Panc1 (cell line): ENCODE measurements around the gene HECTD3. TPM values are rescaled to one million over a fixed set of nuclear protein-coding genes. Genes with fewer than 3 reads are reported as not detected.

Source experiments
- ATAC-seq: fragments of 200-7000 bp; cut with Tn5 transposase; 2 replicates; pipeline ENCODE4 v1.9.1; 2020; ENCODE audit warnings: mild to moderate bottlenecking, moderate library complexity
- BruUV-seq: library from RNA; stranded (reverse); fragments of 400-500 nt; replicated peaks from 2 replicates; lab custom pipeline; 2021; lab: Mats Ljungman, UMichigan
- CTCF ChIA-PET: fragments of 300-600 bp; sonication (Branson Sonifier 250); formaldehyde crosslinking; loops from one replicate; lab custom pipeline; 2022; ENCODE audit warnings: antibody characterized with exemption; lab: Charles Lee
- POLR2A ChIA-PET: fragments of 300-600 bp; sonication (Branson Sonifier 250); formaldehyde crosslinking; loops from one replicate; lab custom pipeline; 2022; ENCODE audit warnings: antibody characterized with exemption; lab: Charles Lee
- DNase-seq: peaks from one replicate; pipeline ENCODE4 v3.0.0-alpha.2; 2010; ENCODE audit warnings: low read depth, low spot score
- H3K27ac ChIP-seq: 2 replicates; pipeline ENCODE4 v1.5.1; 2011; ENCODE audit warnings: mild to moderate bottlenecking, low read length, inconsistent platforms
- H3K27me3 ChIP-seq: fragments of 200-500 bp; sonication (Bioruptor generic); 2 replicates; pipeline ENCODE4 v1.6.0; 2014; ENCODE audit warnings: low read length, inconsistent platforms; ENCODE audit not compliant: control insufficient read depth, insufficient read depth
- H3K36me3 ChIP-seq: fragments of 200-500 bp; sonication (Bioruptor generic); 2 replicates; pipeline ENCODE4 v1.5.1; 2014; ENCODE audit warnings: inconsistent platforms, mild to moderate bottlenecking, low read length, moderate library complexity; ENCODE audit not compliant: control insufficient read depth, insufficient read depth
- H3K4me1 ChIP-seq: 2 replicates; pipeline ENCODE4 v1.5.1; 2011; ENCODE audit warnings: inconsistent platforms, mild to moderate bottlenecking, low read length, moderate library complexity; ENCODE audit not compliant: control insufficient read depth, insufficient read depth
- H3K4me3 ChIP-seq, 2 experiments: 2 replicates each; pipeline ENCODE4 v1.5.1; 2011 to 2012; ENCODE audit warnings: low read depth in 2 of 2, low read length in 2 of 2, mild to moderate bottlenecking in 2 of 2, inconsistent platforms in 1 of 2, moderate library complexity in 1 of 2
- H3K9me3 ChIP-seq: fragments of 200-500 bp; sonication (Bioruptor generic); 2 replicates; pipeline ENCODE4 v1.5.1; 2014; ENCODE audit warnings: low read depth, mild to moderate bottlenecking, inconsistent platforms, low read length, moderate library complexity; ENCODE audit not compliant: control insufficient read depth, insufficient read depth
- POLR2AphosphoS5 ChIP-seq: IDR thresholded peaks from 2 replicates; pipeline ENCODE4 v1.6.1; 2012; ENCODE audit warnings: mild to moderate bottlenecking, low read depth, low read length, moderate library complexity
- SIN3A ChIP-seq: IDR thresholded peaks from 2 replicates; pipeline ENCODE4 v1.6.1; 2012; ENCODE audit warnings: low read depth, mild to moderate bottlenecking, low read length, moderate library complexity, borderline replicate concordance; ENCODE audit not compliant: insufficient read depth
- TCF7L2 ChIP-seq: IDR thresholded peaks from 2 replicates; pipeline ENCODE4 v1.6.1; 2011; ENCODE audit warnings: mild to moderate bottlenecking, low read depth, low read length, inconsistent platforms
- in situ Hi-C: cut with HindIII; loops from 2 replicates; pipeline ENCODE4 v1.10.0; 2016; ENCODE audit warnings: low sequenced_read_pairs, low pct_unique_long_range_greater_than_20kb
- intact Hi-C: fragments of 100-400 bp; cut with micrococcal nuclease; formaldehyde crosslinking; loops from one replicate; pipeline ENCODE4 v1.10.0; 2022; ENCODE audit not compliant: unreplicated experiment
- total RNA-seq: library from RNA; stranded (reverse); gene quantifications from one replicate; pipeline ENCODE4 v1.2.1, GENCODE V29; 2021; ENCODE audit not compliant: unreplicated experiment
- TF ChIP-seq, protein P1 (sequence below), 2 experiments: IDR thresholded peaks; 2 replicates each; pipeline ENCODE4 v1.6.1; 2011 to 2012; ENCODE audit warnings: low read depth in 2 of 2, control low read depth in 1 of 2, low read length in 1 of 2, mild to moderate bottlenecking in 1 of 2, moderate library complexity in 1 of 2; ENCODE audit not compliant: insufficient read depth in 1 of 2
- TF ChIP-seq, protein P2 (sequence below): fragments of 450-650 bp; IDR thresholded peaks from 2 replicates; pipeline ENCODE4 v1.5.1; 2017; ENCODE audit warnings: mild to moderate bottlenecking

Gene HECTD3
- total RNA-seq, 1 experiment from 2014 or later = 27.2 TPM

DNA sequence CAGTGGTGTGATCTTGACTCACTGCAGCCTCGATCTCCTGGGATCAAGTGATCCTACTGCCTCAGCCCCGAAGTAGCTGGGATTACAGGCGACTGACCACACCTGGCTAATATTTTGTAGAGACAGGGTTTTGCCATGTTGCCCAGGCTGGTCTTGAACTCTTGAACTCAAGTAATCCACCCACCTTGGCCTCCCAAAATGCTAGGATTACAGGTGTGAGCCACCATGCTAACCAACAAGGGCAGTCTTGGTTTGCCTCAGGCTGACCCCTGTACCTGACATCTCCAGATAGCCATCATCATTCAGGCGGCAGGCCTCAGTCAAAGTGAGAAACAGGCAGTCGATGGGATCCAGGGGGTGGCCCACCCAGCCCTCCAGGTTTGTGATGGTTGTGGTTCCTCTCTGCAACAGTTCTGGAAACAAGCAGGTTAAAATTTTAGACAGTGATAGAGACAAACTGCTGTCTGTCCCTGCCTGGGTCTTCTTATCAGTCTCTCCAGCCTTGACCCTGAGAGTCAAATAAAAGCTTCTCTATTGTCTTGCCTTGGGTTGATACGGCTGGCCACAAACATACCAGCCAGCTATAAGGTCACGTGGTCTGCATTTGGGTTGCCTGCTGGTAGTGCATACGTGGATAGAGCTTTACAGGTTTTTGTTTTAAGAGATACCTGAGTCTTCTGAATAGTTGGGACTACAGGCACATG lies 27.7 kb upstream of the HECTD3 start:
- intact Hi-C loops = no loop called here
- POLR2A ChIA-PET = interaction anchor here (0.6 kb wide), 1 partner anchor 387 kb away, joined by 10 read pairs; no protein-coding TSS in a partner anchor

DNA sequence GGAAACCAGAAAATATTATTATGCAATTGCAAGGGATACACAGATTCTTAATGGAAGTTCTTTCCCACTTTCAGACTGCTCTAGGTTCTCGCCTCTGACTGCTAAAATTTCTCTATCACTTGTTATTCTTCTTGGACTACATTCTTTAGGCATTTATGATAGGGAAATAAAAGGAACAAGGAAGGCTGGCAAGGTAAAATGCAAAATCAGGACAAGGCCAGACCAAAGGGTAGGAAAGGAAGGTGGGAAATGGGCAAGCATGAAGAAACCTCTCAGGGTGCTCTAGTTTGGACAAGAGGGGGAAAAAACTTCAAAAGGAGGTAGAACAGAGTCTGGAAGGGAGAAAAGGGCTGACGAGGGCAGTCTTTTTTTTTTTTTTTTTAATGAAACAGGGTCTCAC lies 27.1 kb upstream of the HECTD3 start:
- in situ Hi-C loops = no loop called here
- Histone ChIP-seq H3K27me3 (no peaks in the 10 kb centered on the region), H3K27ac (no peak overlapping the region), H3K36me3 (no peaks in the 10 kb centered on the region), H3K9me3 (no peaks in the 10 kb centered on the region), H3K4me3 (no peak overlapping the region), H3K4me1 (no peaks in the 10 kb centered on the region)
- no peak for ATAC-seq
- CTCF ChIA-PET = no interaction called here
- DNase-seq = no peak
- POLR2A ChIA-PET = no interaction called here
- TF ChIP-seq, protein P1, sequence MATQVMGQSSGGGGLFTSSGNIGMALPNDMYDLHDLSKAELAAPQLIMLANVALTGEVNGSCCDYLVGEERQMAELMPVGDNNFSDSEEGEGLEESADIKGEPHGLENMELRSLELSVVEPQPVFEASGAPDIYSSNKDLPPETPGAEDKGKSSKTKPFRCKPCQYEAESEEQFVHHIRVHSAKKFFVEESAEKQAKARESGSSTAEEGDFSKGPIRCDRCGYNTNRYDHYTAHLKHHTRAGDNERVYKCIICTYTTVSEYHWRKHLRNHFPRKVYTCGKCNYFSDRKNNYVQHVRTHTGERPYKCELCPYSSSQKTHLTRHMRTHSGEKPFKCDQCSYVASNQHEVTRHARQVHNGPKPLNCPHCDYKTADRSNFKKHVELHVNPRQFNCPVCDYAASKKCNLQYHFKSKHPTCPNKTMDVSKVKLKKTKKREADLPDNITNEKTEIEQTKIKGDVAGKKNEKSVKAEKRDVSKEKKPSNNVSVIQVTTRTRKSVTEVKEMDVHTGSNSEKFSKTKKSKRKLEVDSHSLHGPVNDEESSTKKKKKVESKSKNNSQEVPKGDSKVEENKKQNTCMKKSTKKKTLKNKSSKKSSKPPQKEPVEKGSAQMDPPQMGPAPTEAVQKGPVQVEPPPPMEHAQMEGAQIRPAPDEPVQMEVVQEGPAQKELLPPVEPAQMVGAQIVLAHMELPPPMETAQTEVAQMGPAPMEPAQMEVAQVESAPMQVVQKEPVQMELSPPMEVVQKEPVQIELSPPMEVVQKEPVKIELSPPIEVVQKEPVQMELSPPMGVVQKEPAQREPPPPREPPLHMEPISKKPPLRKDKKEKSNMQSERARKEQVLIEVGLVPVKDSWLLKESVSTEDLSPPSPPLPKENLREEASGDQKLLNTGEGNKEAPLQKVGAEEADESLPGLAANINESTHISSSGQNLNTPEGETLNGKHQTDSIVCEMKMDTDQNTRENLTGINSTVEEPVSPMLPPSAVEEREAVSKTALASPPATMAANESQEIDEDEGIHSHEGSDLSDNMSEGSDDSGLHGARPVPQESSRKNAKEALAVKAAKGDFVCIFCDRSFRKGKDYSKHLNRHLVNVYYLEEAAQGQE (IDR thresholded peaks at IDR 0.05; ENCODE audit: insufficient read depth in 1 of 2, low read depth in 2 of 2, low read length in 1 of 2) = no peak
- TF ChIP-seq TCF7L2 (no peak), SIN3A (no peak), POLR2AphosphoS5 (no peak)
- TF ChIP-seq, protein P2, sequence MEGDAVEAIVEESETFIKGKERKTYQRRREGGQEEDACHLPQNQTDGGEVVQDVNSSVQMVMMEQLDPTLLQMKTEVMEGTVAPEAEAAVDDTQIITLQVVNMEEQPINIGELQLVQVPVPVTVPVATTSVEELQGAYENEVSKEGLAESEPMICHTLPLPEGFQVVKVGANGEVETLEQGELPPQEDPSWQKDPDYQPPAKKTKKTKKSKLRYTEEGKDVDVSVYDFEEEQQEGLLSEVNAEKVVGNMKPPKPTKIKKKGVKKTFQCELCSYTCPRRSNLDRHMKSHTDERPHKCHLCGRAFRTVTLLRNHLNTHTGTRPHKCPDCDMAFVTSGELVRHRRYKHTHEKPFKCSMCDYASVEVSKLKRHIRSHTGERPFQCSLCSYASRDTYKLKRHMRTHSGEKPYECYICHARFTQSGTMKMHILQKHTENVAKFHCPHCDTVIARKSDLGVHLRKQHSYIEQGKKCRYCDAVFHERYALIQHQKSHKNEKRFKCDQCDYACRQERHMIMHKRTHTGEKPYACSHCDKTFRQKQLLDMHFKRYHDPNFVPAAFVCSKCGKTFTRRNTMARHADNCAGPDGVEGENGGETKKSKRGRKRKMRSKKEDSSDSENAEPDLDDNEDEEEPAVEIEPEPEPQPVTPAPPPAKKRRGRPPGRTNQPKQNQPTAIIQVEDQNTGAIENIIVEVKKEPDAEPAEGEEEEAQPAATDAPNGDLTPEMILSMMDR = no peak
- BruUV-seq = no TSS peak
- intact Hi-C loops = no loop called here

More for the DNA sequence above, 27.7 kb upstream of the HECTD3 start:
- no peaks in the 10 kb centered on the region for H3K9me3 ChIP-seq
- in situ Hi-C loops = no loop called here
- H3K4me1 ChIP-seq = no peaks in the 10 kb centered on the region
- BruUV-seq = no TSS peak
- DNase-seq (no peak), ATAC-seq (no peak)
- H3K4me3 ChIP-seq = no peak overlapping the region
- CTCF ChIA-PET = no interaction called here
- H3K36me3 ChIP-seq = no peaks in the 10 kb centered on the region
- TF ChIP-seq, protein P2 = no peak
- no peak for TF ChIP-seq TCF7L2
- H3K27ac ChIP-seq = no peak overlapping the region
- no peaks in the 10 kb centered on the region for H3K27me3 ChIP-seq
